ENCODE measurements around the gene LRRC43.

Gene LRRC43

DNA sequence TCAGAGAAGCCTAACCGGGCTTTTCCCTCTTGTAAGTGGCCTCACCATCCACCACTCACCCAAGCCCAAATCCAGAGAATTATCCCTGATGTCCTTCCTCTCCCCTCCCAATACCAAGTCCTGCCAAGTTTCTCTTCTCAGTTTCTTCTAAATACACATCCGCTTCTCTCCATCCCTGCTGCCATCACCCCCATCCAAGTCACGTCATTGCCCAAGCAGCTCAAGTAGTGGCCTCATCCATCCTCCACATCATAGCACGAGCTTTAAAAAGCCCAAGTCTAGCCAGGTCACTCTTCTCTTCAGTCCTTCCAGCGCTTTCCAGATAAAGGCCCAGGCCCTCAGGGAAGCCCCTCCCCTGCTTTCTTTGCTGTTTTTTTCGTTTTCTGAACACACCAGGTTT lies 34.3 kb upstream of the LRRC43 start:
- TF ChIP-seq, protein P1, sequence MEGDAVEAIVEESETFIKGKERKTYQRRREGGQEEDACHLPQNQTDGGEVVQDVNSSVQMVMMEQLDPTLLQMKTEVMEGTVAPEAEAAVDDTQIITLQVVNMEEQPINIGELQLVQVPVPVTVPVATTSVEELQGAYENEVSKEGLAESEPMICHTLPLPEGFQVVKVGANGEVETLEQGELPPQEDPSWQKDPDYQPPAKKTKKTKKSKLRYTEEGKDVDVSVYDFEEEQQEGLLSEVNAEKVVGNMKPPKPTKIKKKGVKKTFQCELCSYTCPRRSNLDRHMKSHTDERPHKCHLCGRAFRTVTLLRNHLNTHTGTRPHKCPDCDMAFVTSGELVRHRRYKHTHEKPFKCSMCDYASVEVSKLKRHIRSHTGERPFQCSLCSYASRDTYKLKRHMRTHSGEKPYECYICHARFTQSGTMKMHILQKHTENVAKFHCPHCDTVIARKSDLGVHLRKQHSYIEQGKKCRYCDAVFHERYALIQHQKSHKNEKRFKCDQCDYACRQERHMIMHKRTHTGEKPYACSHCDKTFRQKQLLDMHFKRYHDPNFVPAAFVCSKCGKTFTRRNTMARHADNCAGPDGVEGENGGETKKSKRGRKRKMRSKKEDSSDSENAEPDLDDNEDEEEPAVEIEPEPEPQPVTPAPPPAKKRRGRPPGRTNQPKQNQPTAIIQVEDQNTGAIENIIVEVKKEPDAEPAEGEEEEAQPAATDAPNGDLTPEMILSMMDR (IDR thresholded peaks at IDR 0.05; ENCODE audit: insufficient read depth, low read length, poor library complexity, severe bottlenecking) = no peak
- no peaks in the 10 kb centered on the region for H3K36me3 ChIP-seq (ENCODE audit: control insufficient read depth, insufficient read depth, low read length)
- H3K4me3 ChIP-seq (replicated peaks; ENCODE audit: low read depth, low read length) = no peak overlapping the region
- DNase-seq (ENCODE audit: extremely low read depth, insufficient read length) = no peak
- no peaks in the 10 kb centered on the region; the same call in none of the 2 replicates for H3K27me3 ChIP-seq (replicated peaks; ENCODE audit: control insufficient read depth, insufficient read depth, low read length)

DNA sequence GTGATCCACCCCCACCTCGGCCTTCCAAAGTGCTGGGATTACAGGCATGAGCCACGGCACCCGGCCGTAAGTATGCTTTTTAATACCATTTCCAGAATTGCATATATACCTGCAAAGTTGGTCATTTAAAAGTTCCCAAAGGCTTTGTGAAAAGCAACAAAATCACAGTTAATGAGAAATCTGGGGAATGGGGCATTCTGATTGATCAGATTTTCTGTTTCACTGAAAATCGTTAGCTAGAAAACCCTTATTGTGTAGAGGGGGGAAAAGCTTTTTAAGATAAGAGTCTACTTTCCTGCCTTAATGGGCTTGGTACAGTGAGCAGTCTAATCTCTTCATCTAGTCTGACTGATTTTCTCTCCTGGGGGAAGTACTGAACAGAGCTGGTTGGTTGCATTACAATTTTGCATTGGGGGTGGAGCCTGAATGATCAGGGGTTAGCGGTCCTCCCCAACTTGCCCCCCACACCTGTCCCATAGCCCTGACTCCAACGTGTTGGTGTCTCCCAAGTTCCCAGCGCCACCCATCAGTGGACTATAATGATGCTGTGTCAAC lies 32.7 kb upstream of the LRRC43 start:
- Histone ChIP-seq H3K36me3 (ENCODE audit: control insufficient read depth, insufficient read depth, low read length) (no peaks in the 10 kb centered on the region), H3K4me3 (replicated peaks; ENCODE audit: low read depth, low read length) (no peak overlapping the region), H3K27me3 (replicated peaks; ENCODE audit: control insufficient read depth, insufficient read depth, low read length) (no peaks in the 10 kb centered on the region; the same call in none of the 2 replicates)
- DNase-seq (ENCODE audit: extremely low read depth, insufficient read length) = no peak
- TF ChIP-seq, protein P1 (IDR thresholded peaks at IDR 0.05; ENCODE audit: insufficient read depth, low read length, poor library complexity, severe bottlenecking) = no peak

DNA sequence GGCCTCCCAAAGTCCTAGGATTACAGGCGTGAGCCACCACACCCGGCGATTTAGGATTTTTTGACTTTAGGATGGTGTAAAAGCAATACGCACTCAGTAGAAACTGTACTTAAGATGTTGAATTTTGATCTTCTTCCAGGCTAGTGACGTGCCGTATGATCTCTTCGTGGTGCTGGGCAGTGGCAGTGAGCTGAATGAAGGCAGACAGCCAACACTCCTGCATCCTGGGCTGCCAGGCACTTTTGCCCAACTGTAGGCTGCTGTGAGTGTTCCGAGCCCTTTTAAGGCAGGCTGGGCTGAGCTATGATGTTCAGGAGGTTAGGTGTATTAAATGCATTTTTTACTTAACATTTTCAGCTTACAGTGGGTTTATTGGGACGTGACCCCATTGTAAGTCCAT lies 30.2 kb upstream of the LRRC43 start:
- H3K4me3 ChIP-seq (replicated peaks; ENCODE audit: low read depth, low read length) = no peak overlapping the region
- no peaks in the 10 kb centered on the region; the same call in none of the 2 replicates for H3K27me3 ChIP-seq (replicated peaks; ENCODE audit: control insufficient read depth, insufficient read depth, low read length)
- H3K36me3 ChIP-seq (ENCODE audit: control insufficient read depth, insufficient read depth, low read length) = no peaks in the 10 kb centered on the region
- TF ChIP-seq, protein P1 (IDR thresholded peaks at IDR 0.05; ENCODE audit: insufficient read depth, low read length, poor library complexity, severe bottlenecking) = no peak
- no peak for DNase-seq (ENCODE audit: extremely low read depth, insufficient read length)

DNA sequence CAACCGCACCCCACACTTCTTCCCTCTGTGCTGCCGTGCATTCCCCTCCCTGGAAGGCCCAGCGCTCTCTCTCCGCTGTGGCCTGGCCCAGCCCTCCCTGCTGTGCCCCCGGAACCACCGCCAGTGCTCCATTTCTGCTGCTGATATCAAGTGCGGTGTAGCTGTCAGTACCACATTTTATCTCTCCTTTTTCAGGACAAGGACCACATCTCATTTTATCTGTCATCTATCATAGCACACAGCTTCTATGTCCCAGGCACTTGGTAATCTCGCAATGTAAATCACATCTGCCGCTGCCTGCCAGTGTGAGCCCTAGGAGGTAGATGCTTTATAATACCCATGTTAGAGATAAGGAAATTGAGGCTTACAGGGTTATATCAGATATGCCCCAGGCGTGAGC lies 27.2 kb upstream of the LRRC43 start:
- Histone ChIP-seq H3K27me3 (replicated peaks; ENCODE audit: control insufficient read depth, insufficient read depth, low read length) (no peaks in the 10 kb centered on the region), H3K4me3 (replicated peaks; ENCODE audit: low read depth, low read length) (no peak overlapping the region), H3K36me3 (ENCODE audit: control insufficient read depth, insufficient read depth, low read length) (no peaks in the 10 kb centered on the region)
- DNase-seq (ENCODE audit: extremely low read depth, insufficient read length) = no peak
- TF ChIP-seq, protein P1 (IDR thresholded peaks at IDR 0.05; ENCODE audit: insufficient read depth, low read length, poor library complexity, severe bottlenecking) = no peak

DNA sequence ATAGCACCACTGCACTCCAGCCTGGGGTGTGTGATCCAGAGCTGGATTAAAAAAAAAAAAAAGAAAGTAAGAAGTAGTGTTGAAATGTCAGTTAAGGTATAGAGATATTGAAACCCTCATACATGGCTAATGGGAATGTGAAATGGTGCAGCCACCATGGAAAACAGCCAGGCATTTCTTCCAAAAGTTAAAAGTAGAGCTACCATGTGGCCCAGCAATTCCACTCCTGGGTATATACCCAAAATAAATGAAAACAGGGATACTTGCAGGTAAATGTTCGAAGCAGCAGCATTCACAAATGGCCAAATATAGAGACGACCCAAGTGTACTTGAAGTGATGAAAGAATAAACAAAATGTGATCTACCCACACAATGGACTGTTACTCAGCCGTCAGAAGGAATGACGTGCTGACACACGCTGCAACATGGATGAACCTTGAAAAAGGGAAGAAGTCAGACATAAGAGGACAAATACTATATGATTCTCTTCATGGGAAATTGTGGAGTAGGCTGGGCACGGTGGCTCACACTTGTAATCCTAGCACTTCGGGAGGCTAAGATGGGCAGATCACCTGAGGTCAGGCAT lies 24.1 kb upstream of the LRRC43 start:
- no peak for DNase-seq (ENCODE audit: extremely low read depth, insufficient read length)
- H3K36me3 ChIP-seq (ENCODE audit: control insufficient read depth, insufficient read depth, low read length) = no peaks in the 10 kb centered on the region
- no peak overlapping the region for H3K4me3 ChIP-seq (replicated peaks; ENCODE audit: low read depth, low read length)
- TF ChIP-seq, protein P1 (IDR thresholded peaks at IDR 0.05; ENCODE audit: insufficient read depth, low read length, poor library complexity, severe bottlenecking) = no peak
- no peaks in the 10 kb centered on the region for H3K27me3 ChIP-seq (replicated peaks; ENCODE audit: control insufficient read depth, insufficient read depth, low read length)

Data from GM06990 (cell line).